H1 (cell line): ENCODE results near the gene MRGPRE. TPM values are rescaled to one million over a fixed set of nuclear protein-coding genes. Genes with fewer than 3 reads are reported as not detected.

ENCODE experiments used
- CTCF ChIA-PET: fragments of 300-600 bp; sonication (Branson Sonifier 250); formaldehyde crosslinking; loops from one replicate; lab custom pipeline; 2021; ENCODE audit not compliant: partially characterized antibody; lab: Charles Lee
- POLR2A ChIA-PET: fragments of 300-600 bp; sonication (Branson Sonifier 250); formaldehyde crosslinking; loops from one replicate; lab custom pipeline; 2021; ENCODE audit warnings: inconsistent platforms; ENCODE audit not compliant: partially characterized antibody; lab: Charles Lee
- DNase-seq, 2 experiments: peaks; one replicate each; pipeline versions ENCODE4 v3.0.0 to v3.0.0-alpha.2; 2010 to 2022; ENCODE audit warnings: low spot score in 2 of 2, low read depth in 1 of 2, mixed read lengths in 1 of 2
- FAIRE-seq: peaks from 2 replicates; lab custom pipeline; 2011; peaks lifted over from hg19 to GRCh38; lab: Jason Lieb, UNC
- H2AFZ ChIP-seq: 2 replicates; pipeline ENCODE4 v1.8.1; 2012; ENCODE audit warnings: low read length, inconsistent platforms
- H2AK5ac ChIP-seq: 2 replicates; pipeline ENCODE4 v1.6.1; 2013; ENCODE audit warnings: low read depth, low read length
- H2BK120ac ChIP-seq: replicated peaks from 2 replicates; pipeline ENCODE3; 2013; ENCODE audit warnings: low read depth, low read length, inconsistent platforms
- H2BK12ac ChIP-seq: 2 replicates; pipeline ENCODE4 v1.6.1; 2013; ENCODE audit warnings: low read depth, low read length
- H2BK15ac ChIP-seq: 2 replicates; pipeline ENCODE4 v1.6.1; 2013; ENCODE audit warnings: low read length
- H2BK20ac ChIP-seq: 2 replicates; pipeline ENCODE4 v1.6.1; 2013; ENCODE audit warnings: low read length
- H2BK5ac ChIP-seq: 2 replicates; pipeline ENCODE4 v1.6.1; 2013; ENCODE audit warnings: low read depth, low read length
- H3K14ac ChIP-seq: 2 replicates; pipeline ENCODE4 v1.6.1; 2013; ENCODE audit warnings: inconsistent platforms; ENCODE audit not compliant: insufficient read length
- H3K18ac ChIP-seq: 2 replicates; pipeline ENCODE4 v1.6.1; 2013; ENCODE audit warnings: low read length; ENCODE audit errors: extremely low read depth
- H3K23ac ChIP-seq: 2 replicates; pipeline ENCODE4 v1.6.1; 2013; ENCODE audit warnings: inconsistent platforms; ENCODE audit not compliant: insufficient read length
- H3K23me2 ChIP-seq: 2 replicates; pipeline ENCODE4 v1.6.1; 2013; ENCODE audit warnings: low read depth, low read length
- H3K27ac ChIP-seq: 2 replicates; pipeline ENCODE4 v1.6.1; 2011; ENCODE audit warnings: low read depth, low read length, inconsistent platforms
- H3K27me3 ChIP-seq, 4 experiments: replicated peaks in 1 of 4; 1 replicate in 1 of 4; 2 replicates in 3 of 4; pipeline versions ENCODE4 v1.6.1 to v1.8.1; 2011 to 2013; ENCODE audit warnings: low read length in 3 of 4, mild to moderate bottlenecking in 3 of 4, inconsistent platforms in 2 of 4, mixed read lengths in 2 of 4, moderate library complexity in 1 of 4; ENCODE audit not compliant: control insufficient read depth in 3 of 4, insufficient read depth in 3 of 4; ENCODE audit errors: extremely low read depth in 1 of 4
- H3K36me3 ChIP-seq, 4 experiments: 2 replicates each; pipeline versions ENCODE4 v1.6.1 to v1.8.1; 2011 to 2013; ENCODE audit warnings: mild to moderate bottlenecking in 4 of 4, low read length in 3 of 4, moderate library complexity in 2 of 4, control low read depth in 1 of 4, inconsistent platforms in 1 of 4; ENCODE audit not compliant: insufficient read depth in 4 of 4, control insufficient read depth in 2 of 4
- H3K4ac ChIP-seq: replicated peaks from 2 replicates; pipeline ENCODE3; 2013; ENCODE audit warnings: low read length, low read depth, mixed read lengths, inconsistent platforms; ENCODE audit not compliant: insufficient read length
- H3K4me1 ChIP-seq, 4 experiments: replicated peaks in 1 of 4; 1 replicate in 1 of 4; 2 replicates in 3 of 4; pipeline versions ENCODE4 v1.6.1 to v1.8.1; 2011 to 2013; ENCODE audit warnings: low read length in 3 of 4, inconsistent platforms in 2 of 4, mixed read lengths in 1 of 4; ENCODE audit not compliant: insufficient read depth in 4 of 4, control insufficient read depth in 3 of 4
- H3K4me2 ChIP-seq, 2 experiments: 2 replicates each; pipeline versions ENCODE4 v1.6.1 to v1.8.1; 2011 to 2013; ENCODE audit warnings: low read depth in 2 of 2, low read length in 2 of 2, control low read depth in 1 of 2, inconsistent platforms in 1 of 2, mild to moderate bottlenecking in 1 of 2; ENCODE audit not compliant: insufficient read depth in 1 of 2
- H3K4me3 ChIP-seq, 4 experiments: fragments of 200-600, 300-600 bp in 1 of 4; sonication (generic), shearing (Covaris generic), sonication (Bioruptor Twin) in 1 of 4; 2 replicates each; pipeline versions ENCODE4 v1.5.1 to v1.8.1; 2011 to 2016; ENCODE audit warnings: low read length in 4 of 4, low read depth in 3 of 4, control low read depth in 2 of 4, inconsistent platforms in 2 of 4, mild to moderate bottlenecking in 2 of 4, mixed read lengths in 1 of 4, moderate library complexity in 1 of 4; ENCODE audit not compliant: insufficient read depth in 2 of 4; ENCODE audit errors: extremely low read depth in 1 of 4
- H3K56ac ChIP-seq: replicated peaks from 2 replicates; pipeline ENCODE3; 2013; ENCODE audit warnings: low read depth, mild to moderate bottlenecking, mixed read lengths, low read length, inconsistent platforms; ENCODE audit not compliant: insufficient read length
- H3K79me1 ChIP-seq: 2 replicates; pipeline ENCODE4 v1.6.1; 2013; ENCODE audit warnings: low read depth, low read length, control low read depth
- H3K79me2 ChIP-seq, 2 experiments: 2 replicates each; pipeline versions ENCODE4 v1.6.1 to v1.8.1; 2012 to 2013; ENCODE audit warnings: low read length in 2 of 2, mild to moderate bottlenecking in 2 of 2, inconsistent platforms in 1 of 2; ENCODE audit not compliant: insufficient read depth in 2 of 2, control insufficient read depth in 1 of 2
- H3K9ac ChIP-seq, 4 experiments: replicated peaks in 1 of 4; 1 replicate in 1 of 4; 2 replicates in 3 of 4; pipeline versions ENCODE4 v1.6.1 to v1.8.1; 2011 to 2013; ENCODE audit warnings: low read depth in 3 of 4, low read length in 3 of 4, control low read depth in 2 of 4, mild to moderate bottlenecking in 2 of 4, moderate library complexity in 2 of 4, inconsistent platforms in 1 of 4; ENCODE audit errors: extremely low read depth in 1 of 4
- H3K9me3 ChIP-seq, 2 experiments: 2 replicates each; pipeline versions ENCODE4 v1.6.1 to v1.8.1; 2012 to 2013; ENCODE audit warnings: mild to moderate bottlenecking in 2 of 2, moderate library complexity in 2 of 2, control low read depth in 1 of 2, inconsistent platforms in 1 of 2, low read depth in 1 of 2, low read length in 1 of 2, mixed read lengths in 1 of 2; ENCODE audit not compliant: insufficient read depth in 2 of 2
- H4K20me1 ChIP-seq, 2 experiments: replicated peaks in 1 of 2; 2 replicates each; pipeline versions ENCODE3 to v1.8.1; 2011 to 2013; ENCODE audit warnings: inconsistent platforms in 2 of 2, low read length in 2 of 2, mild to moderate bottlenecking in 1 of 2; ENCODE audit not compliant: insufficient read depth in 2 of 2, control insufficient read depth in 1 of 2
- H4K5ac ChIP-seq: 2 replicates; pipeline ENCODE4 v1.6.1; 2013; ENCODE audit warnings: low read length, low read depth, mixed read lengths, inconsistent platforms; ENCODE audit not compliant: insufficient read length
- H4K8ac ChIP-seq: 2 replicates; pipeline ENCODE4 v1.8.0; 2013; ENCODE audit warnings: mild to moderate bottlenecking, moderate library complexity, low read length, inconsistent platforms; ENCODE audit not compliant: insufficient read depth; ENCODE audit errors: extremely low read depth
- H4K91ac ChIP-seq: replicated peaks from 2 replicates; pipeline ENCODE3; 2013; ENCODE audit warnings: low read length, mixed read lengths, inconsistent platforms; ENCODE audit not compliant: insufficient read length
- EZH2 ChIP-seq: fragments of 200-600 bp; sonication (generic); IDR thresholded peaks from 2 replicates; pipeline ENCODE4 v1.7.1; 2012; ENCODE audit warnings: low read depth, mild to moderate bottlenecking, moderate library complexity, low read length, inconsistent platforms; ENCODE audit not compliant: severe bottlenecking
- GTF2F1 ChIP-seq: IDR thresholded peaks from 2 replicates; pipeline ENCODE4 v1.6.1; 2012; ENCODE audit warnings: low read depth, low read length, improper control_type of control experiment, borderline replicate concordance
- JUND ChIP-seq: IDR thresholded peaks from 2 replicates; pipeline ENCODE4 v1.6.1; 2011; ENCODE audit warnings: mild to moderate bottlenecking, improper control_type of control experiment, low read length
- KDM5A ChIP-seq: fragments of 200-600 bp; IDR thresholded peaks from 2 replicates; pipeline ENCODE4 v1.7.1; 2012; ENCODE audit warnings: mild to moderate bottlenecking, low read length, inconsistent platforms, mixed read lengths
- PHF8 ChIP-seq: fragments of 200-600 bp; sonication (generic); conservative IDR thresholded peaks from 2 replicates; pipeline ENCODE4 v1.7.1; 2012; ENCODE audit warnings: low read depth, mild to moderate bottlenecking, inconsistent platforms, low read length, moderate library complexity
- RBBP5 ChIP-seq: IDR thresholded peaks from 2 replicates; pipeline ENCODE4 v1.7.1; 2012; ENCODE audit warnings: low read depth, mild to moderate bottlenecking, inconsistent platforms, low read length, moderate library complexity, borderline replicate concordance
- SIX5 ChIP-seq: IDR thresholded peaks from 2 replicates; pipeline ENCODE4 v1.6.1; 2011; ENCODE audit warnings: mild to moderate bottlenecking, low read depth, low read length
- TAF1 ChIP-seq: IDR thresholded peaks from 2 replicates; pipeline ENCODE4 v1.6.1; 2011; ENCODE audit warnings: mild to moderate bottlenecking, low read depth, low read length
- WGBS, 2 experiments: shearing (Covaris generic) in 1 of 2; methylation state at CpG; one replicate each; pipeline versions ENCODE4 v1.1.6 to v1.1.7; 2013 to 2015; ENCODE audit warnings: low lambda C conversion rate in 2 of 2, mixed read lengths in 2 of 2, inconsistent platforms in 1 of 2, low coverage in 1 of 2, missing lambda C conversion rate in 1 of 2; ENCODE audit not compliant: insufficient replicate concordance in 2 of 2, insufficient coverage in 1 of 2, insufficient read length in 1 of 2; ENCODE audit errors: extremely low coverage in 1 of 2, missing lambda C conversion rate in 1 of 2; 5-methylcytosine and 5-hydroxymethylcytosine counted together
- polyA plus RNA-seq, 7 experiments: library from polyadenylated mRNA; depleted of rRNA in 3 of 7; stranded (reverse) in 5 of 7; unstranded in 2 of 7; fragments of >200 nt in 5 of 7; fragments of 200-250 nt in 2 of 7; gene quantifications; 1 replicate in 5 of 7; 2 replicates in 1 of 7; 4 replicates in 1 of 7; pipeline versions ENCODE4 v1.2.1 to v1.2.3, GENCODE V29; 2011 to 2013; ENCODE audit warnings: missing spikeins in 2 of 7, mixed read lengths in 2 of 7
- total RNA-seq: library from RNA; stranded (reverse); fragmentation: NEBNext Ultra II Directional; extraction: Animal tissue kit (Norgen Biotek cat#: 25700); gene quantifications from 2 replicates; pipeline ENCODE4 v1.2.1, GENCODE V29; 2021
- TF ChIP-seq, protein P1 (sequence below): IDR thresholded peaks from 2 replicates; pipeline ENCODE4 v1.6.1; 2011; ENCODE audit warnings: low read length, improper control_type of control experiment
- TF ChIP-seq, protein P2 (sequence below): IDR thresholded peaks from 2 replicates; pipeline ENCODE4 v1.6.1; 2012; ENCODE audit warnings: inconsistent platforms

Gene MRGPRE
- total and polyA plus RNA-seq, 2 of the 8 experiments (the other 6 are each of a cell fraction or from before 2014, with no cell fraction given): not detected

DNA sequence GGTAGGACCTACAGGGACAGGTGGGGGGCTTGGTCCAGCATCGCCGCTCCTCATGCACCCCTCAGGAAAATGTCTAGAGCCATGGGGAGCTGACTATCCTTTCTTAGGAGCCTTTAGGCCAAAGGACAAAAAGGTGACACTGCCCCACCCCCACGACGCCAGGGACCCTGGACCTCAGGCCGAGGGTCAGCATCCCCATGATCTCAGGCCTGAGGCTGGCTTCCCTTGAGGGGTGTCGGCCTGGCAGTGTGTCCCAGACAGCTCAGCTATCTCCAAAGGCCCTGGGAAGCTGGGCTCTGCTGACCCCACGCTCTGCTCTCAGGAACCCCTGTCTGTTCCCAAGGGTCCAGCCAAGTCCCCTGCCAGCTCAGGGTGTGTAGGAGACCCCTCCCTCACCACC is 29.9 kb downstream of the MRGPRE start:
- H2BK120ac ChIP-seq: no peak overlapping the region
- no peaks in the 10 kb centered on the region for H3K79me2 ChIP-seq
- H3K56ac ChIP-seq: no peak overlapping the region
- no peaks in the 10 kb centered on the region for H3K79me1 ChIP-seq
- H2BK12ac ChIP-seq: peak overlapping the region; percentile 39; the same call in 1 of the 2 replicates
- no peaks in the 10 kb centered on the region for H3K36me3 ChIP-seq
- H3K4ac ChIP-seq: no peak overlapping the region
- no peaks in the 10 kb centered on the region for H3K9me3 ChIP-seq
- no peak overlapping the region for H3K23ac ChIP-seq
- no peak overlapping the region for H3K14ac ChIP-seq
- H4K20me1 ChIP-seq: peaks cover 0 to 10% of the 10 kb centered on the region in 2 experiments
- peaks cover 0 to 4% (median under 1%) of the 10 kb centered on the region in 4 experiments; a peak in 6 of 7 replicates for H3K4me1 ChIP-seq
- H2AK5ac ChIP-seq: 0 out of 2 replicates have a peak overlapping the region, but pooled peaks have one; percentile 24
- ChIA-PET POLR2A (interaction anchor here (1.4 kb wide), 1 partner anchor 13 kb away, joined by 3 read pairs; no protein-coding TSS in a partner anchor), CTCF (interaction anchor here (0.8 to 12.0 kb wide), 10 partner anchors 11 to 92 kb away, joined by 3 to 99 read pairs (median 6); no protein-coding TSS in a partner anchor)
- H3K4me3 ChIP-seq: 0 out of 8 replicates have a peak overlapping the region, but pooled peaks of 1 of the 4 experiments have one; percentile 60
- no peak overlapping the region for H4K91ac ChIP-seq
- H4K5ac ChIP-seq: no peak overlapping the region
- no peak overlapping the region for H2AFZ ChIP-seq
- no peak overlapping the region for H2BK20ac ChIP-seq
- peak overlapping the region; percentile 38; the same call in 1 of the 2 replicates for H4K8ac ChIP-seq
- DNase-seq (no peak), FAIRE-seq (no peak)
- H3K27ac ChIP-seq: no peak overlapping the region
- no peak overlapping the region for H2BK15ac ChIP-seq
- no peak overlapping the region for H3K9ac ChIP-seq
- WGBS, 2 experiments: 83% methylated on average over 7 of the region's 7 CpGs; no CpG with 5 or more reads in 1 of the 2 experiments
- H3K18ac ChIP-seq: no peak overlapping the region
- peaks cover 19% of the 10 kb centered on the region for H3K23me2 ChIP-seq
- H3K27me3 ChIP-seq: peaks cover 10 to 42% (median 30%) of the 10 kb centered on the region in 4 experiments
- no peak overlapping the region for H2BK5ac ChIP-seq
- H3K4me2 ChIP-seq: peak overlapping the region; percentile 67 to 82; a peak in 3 of 4 replicates
- TF ChIP-seq EZH2 (no peak), KDM5A (no peak), TAF1 (no peak), RBBP5 (no peak), JUND (no peak), PHF8 (no peak), SIX5 (no peak), GTF2F1 (no peak)
- TF ChIP-seq, protein P1, sequence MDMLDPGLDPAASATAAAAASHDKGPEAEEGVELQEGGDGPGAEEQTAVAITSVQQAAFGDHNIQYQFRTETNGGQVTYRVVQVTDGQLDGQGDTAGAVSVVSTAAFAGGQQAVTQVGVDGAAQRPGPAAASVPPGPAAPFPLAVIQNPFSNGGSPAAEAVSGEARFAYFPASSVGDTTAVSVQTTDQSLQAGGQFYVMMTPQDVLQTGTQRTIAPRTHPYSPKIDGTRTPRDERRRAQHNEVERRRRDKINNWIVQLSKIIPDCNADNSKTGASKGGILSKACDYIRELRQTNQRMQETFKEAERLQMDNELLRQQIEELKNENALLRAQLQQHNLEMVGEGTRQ: no peak
- TF ChIP-seq, protein P2, sequence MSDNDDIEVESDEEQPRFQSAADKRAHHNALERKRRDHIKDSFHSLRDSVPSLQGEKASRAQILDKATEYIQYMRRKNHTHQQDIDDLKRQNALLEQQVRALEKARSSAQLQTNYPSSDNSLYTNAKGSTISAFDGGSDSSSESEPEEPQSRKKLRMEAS: no peak
